GM12892 (cell line): ENCODE results near the gene CAMK2N2.
A peak's percentile ranks its signal among the peaks of the same experiment; 100 is the strongest.
"Not testable (repeated sequence)": the region's sequence is repeated elsewhere in the genome, so short reads cannot be mapped to it uniquely, and the experiment has no call there.

Experiments used
- DNase-seq: peaks from one replicate; pipeline ENCODE4 v3.0.0; 2011; ENCODE audit not compliant: insufficient read length
- FAIRE-seq: peaks from 2 replicates; lab custom pipeline; 2011; peaks lifted over from hg19 to GRCh38; lab: Jason Lieb, UNC
- POLR2A ChIP-seq: IDR thresholded peaks from 2 replicates; pipeline ENCODE4 v1.6.1; 2011; ENCODE audit warnings: low read depth, low read length, control low read depth
- POLR2AphosphoS5 ChIP-seq: IDR thresholded peaks from 2 replicates; pipeline ENCODE4 v1.6.1; 2011; ENCODE audit warnings: low read depth, low read length, control low read depth
- TAF1 ChIP-seq: IDR thresholded peaks from 2 replicates; pipeline ENCODE4 v1.6.1; 2011; ENCODE audit warnings: low read depth, mild to moderate bottlenecking, control low read depth, low read length, borderline replicate concordance

CAMK2N2 gene

DNA sequence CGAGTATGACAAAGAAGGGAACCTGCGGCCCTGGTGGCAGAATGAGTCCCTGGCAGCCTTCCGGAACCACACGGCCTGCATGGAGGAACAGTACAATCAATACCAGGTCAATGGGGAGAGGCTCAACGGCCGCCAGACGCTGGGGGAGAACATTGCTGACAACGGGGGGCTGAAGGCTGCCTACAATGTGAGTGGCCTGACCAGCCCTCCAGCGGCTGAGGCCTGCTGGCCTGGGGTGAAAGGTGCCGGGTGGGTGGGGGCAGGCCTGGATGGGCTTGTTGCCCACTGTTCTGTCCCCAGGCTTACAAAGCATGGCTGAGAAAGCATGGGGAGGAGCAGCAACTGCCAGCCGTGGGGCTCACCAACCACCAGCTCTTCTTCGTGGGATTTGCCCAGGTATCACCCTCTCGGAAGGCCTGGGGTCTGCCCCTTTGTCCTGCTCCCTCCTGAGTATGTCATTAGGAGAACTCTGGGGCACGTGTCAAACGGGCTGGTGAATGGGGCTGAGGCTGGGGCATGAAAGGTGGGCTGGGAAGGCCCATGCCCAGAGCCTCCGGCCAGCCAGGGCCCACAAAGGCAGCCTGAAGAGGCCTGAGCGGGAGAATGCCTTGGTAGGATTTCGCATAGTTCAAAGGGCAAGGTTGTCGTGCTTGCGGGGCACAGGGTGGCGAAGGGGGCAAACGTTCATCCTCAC is 29.8 kb upstream of the CAMK2N2 start:
- FAIRE-seq (no peak), DNase-seq (no peak)
- TF ChIP-seq POLR2A, result no peak
- no peak for TF ChIP-seq POLR2AphosphoS5
- no peak for TF ChIP-seq TAF1

DNA sequence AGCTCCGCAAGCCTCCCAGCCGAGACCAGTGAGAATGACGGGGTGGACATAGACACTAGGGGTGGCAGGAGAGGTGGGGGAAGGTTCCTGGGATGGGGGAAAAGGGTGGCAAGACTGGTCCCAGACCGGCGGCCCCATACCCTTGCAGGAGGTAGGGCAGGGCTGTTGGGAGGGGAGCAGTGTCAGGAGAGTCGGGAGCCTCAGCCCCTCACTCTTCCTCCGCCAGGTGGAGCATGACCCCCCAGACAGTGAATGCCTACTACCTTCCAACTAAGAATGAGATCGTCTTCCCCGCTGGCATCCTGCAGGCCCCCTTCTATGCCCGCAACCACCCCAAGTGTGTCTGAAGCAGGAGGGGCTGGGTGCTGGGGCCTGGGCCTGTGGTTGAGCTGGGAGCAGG is 29.0 kb upstream of the CAMK2N2 start:
- FAIRE-seq, result no peak
- no peak for TF ChIP-seq POLR2A
- no peak for TF ChIP-seq TAF1
- no peak for TF ChIP-seq POLR2AphosphoS5
- DNase-seq, result no peak

DNA sequence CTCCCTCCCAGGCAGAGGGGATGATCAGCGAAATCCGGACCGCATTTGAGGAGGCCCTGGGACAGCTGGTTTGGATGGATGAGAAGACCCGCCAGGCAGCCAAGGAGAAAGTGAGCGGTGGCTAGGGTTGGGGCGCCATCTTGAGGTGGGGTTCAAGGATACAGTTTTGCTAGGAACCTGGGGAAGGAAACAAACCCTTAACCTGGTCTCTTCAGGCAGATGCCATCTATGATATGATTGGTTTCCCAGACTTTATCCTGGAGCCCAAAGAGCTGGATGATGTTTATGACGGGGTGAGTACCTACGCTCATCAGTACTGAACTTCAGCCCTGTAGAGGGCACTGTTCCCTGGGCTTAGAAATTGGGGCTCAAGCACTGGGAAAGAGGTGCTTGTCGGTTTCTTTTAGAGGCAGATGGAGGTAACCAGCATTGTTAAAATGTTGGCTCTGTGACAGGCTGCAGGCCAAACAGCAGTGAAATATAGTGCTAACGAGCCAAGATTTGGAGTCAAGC is 28.1 kb upstream of the CAMK2N2 start:
- TF ChIP-seq POLR2A, result no peak
- TF ChIP-seq TAF1, result no peak
- no peak for TF ChIP-seq POLR2AphosphoS5
- DNase-seq (peak; percentile 55), FAIRE-seq (peak; percentile 78)

DNA sequence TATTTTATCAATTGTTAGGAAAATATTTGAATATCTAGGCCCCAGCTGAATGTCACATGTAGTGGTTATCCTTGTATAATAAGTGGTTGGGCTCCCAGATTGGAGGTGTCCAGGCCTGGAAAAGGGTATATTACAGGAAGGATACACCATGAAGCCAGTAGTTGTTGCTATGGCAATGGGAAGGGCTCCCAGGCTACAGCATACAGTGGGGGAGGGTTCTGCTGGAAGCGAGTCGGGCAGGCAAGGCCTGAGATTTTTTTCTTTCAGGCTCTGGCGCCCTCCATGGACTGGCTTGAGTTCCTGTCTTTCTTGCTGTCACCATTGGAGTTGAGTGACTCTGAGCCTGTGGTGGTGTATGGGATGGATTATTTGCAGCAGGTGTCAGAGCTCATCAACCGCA is 23.3 kb upstream of the CAMK2N2 start:
- DNase-seq (no peak), FAIRE-seq (no peak)
- TF ChIP-seq TAF1 (no peak), POLR2A (no peak), POLR2AphosphoS5 (no peak)

- FAIRE-seq, result no peak
- no peak for TF ChIP-seq TAF1
- no peak for TF ChIP-seq POLR2A
- TF ChIP-seq POLR2AphosphoS5, result no peak
- DNase-seq, result no peak
Observed at GRCh38 chr3:184283681-184284080, 22.3 kb upstream of the CAMK2N2 start.

DNA sequence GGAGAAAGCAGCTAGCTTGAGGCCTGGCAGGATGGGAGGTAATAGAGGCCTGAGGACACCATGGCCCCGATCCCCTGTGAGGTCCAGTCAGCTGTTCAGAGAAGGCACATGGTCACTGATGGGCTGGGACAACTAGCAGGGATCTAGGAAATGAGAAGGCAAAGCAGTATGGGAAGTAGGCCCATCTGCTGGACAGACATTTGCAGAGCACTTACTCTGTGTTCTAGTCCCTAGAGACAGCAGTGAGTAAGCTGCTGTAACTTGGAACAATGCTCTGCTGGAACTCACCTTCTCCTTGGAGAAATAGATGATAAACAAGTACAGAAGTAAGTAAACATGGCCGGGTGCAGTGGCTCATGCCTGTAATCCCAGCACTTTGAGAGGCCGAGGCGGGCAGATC is 21.6 kb upstream of the CAMK2N2 start:
- FAIRE-seq (no peak), DNase-seq (no peak)
- no peak for TF ChIP-seq POLR2AphosphoS5
- no peak for TF ChIP-seq TAF1
- no peak for TF ChIP-seq POLR2A

DNA sequence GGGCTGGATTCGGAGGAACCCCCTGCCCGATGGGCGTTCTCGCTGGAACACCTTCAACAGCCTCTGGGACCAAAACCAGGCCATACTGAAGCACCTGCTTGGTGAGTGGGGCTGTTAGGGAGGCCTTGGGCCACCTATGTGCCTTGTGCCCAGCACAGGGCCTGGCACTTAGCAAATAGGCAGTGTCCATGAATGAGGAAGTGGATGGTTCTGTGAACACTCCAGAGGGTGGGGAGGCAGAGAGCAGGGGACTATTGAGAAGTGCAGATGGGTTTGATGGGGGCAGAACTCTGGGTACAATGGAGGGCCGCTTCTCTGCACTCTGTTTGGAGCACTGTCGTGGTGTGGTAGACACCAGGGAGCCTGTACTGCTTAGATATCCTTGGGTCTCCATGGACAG is 16.0 kb upstream of the CAMK2N2 start:
- FAIRE-seq, result no peak
- TF ChIP-seq POLR2AphosphoS5, result no peak
- TF ChIP-seq POLR2A, result no peak
- no peak for DNase-seq

DNA sequence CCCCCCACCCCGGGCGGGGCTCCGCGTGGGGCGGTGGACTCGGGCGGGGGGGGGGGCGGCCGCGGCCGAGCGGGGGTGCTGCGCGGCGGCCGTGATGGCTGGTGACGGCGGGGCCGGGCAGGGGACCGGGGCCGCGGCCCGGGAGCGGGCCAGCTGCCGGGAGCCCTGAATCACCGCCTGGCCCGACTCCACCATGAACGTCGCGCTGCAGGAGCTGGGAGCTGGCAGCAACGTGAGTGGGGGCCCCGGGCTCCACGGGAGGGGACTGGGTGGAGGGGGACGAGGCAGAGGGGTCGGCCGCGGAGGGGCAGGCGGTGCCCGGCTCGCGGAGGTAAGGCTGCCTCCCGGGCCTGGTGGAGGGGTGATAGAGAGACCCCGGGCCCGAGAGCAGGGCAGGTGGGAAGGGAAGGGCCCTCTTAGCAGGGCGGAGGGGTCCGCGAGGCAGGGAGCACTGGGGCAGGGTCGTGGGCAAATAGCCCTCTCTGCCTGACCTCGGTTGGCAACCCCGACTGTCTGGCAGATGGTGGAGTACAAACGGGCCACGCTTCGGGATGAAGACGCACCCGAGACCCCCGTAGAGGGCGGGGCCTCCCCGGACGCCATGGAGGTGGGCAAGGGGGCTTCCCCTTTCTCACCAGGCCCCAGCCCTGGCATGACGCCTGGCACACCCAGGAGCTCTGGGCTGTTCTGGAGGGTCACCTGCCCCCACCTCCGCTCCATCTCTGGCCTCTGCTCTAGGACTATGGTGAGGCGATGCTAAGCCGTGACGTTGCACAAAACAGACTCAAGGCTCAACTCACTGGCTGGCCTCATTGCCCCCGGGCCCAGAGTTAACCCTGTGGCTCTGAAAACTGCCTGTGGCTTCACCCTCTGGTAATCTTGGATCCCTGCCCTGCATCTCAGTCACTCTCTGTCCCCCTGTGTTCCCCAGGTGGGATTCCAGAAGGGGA is 14.9 kb upstream of the CAMK2N2 start, which contains the start of gene ECE2:
TSS of gene ECE2 (plus strand) at position 62 of the 950 bp plus-strand sequence. CDS start at position 194, 132 bp downstream.
- TF ChIP-seq TAF1 (no peak), POLR2AphosphoS5 (no peak), POLR2A (no peak)
- FAIRE-seq (no peak), DNase-seq (no peak)

DNA sequence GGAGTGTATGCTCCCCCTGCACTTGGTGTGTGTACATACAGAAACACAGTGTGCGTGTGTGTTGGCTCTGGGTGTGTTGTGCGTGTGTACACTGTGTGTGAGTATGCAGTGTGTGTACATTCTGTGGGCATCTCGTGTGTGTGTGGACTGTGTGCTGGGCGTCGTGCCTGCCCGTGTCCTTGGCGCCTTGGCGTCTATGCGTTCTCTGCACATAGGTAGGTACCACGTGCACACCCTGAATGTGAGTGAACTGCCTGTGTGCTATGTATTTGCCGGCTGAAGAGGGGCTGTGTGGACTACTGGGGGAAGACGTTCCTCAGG is 14.0 kb upstream of the CAMK2N2 start:
- FAIRE-seq (no peak), DNase-seq (no peak)
- TF ChIP-seq POLR2AphosphoS5 (no peak), TAF1 (no peak), POLR2A (no peak)

- FAIRE-seq, result no peak
- no peak for TF ChIP-seq POLR2A
- no peak for TF ChIP-seq POLR2AphosphoS5
- TF ChIP-seq TAF1, result no peak
Observed at GRCh38 chr3:184272269-184272668, 10.9 kb upstream of the CAMK2N2 start.

GRCh38 chr3:184267249-184267648 is 5.9 kb upstream of the CAMK2N2 start:
- FAIRE-seq, DNase-seq: not testable (repeated sequence)

More at GRCh38 chr3:184272269-184272668, 10.9 kb upstream of the CAMK2N2 start:
- no peak for DNase-seq

- TF ChIP-seq TAF1 (no peak), POLR2AphosphoS5 (no peak), POLR2A (no peak)
- DNase-seq (no peak), FAIRE-seq (no peak)
Observed at GRCh38 chr3:184262764-184263179, 1.4 kb upstream of the CAMK2N2 start.
